ENCODE data around the gene FBXW12. TPM values are rescaled to one million over a fixed set of nuclear protein-coding genes. Genes with fewer than 3 reads are reported as not detected.

FBXW12 gene
- total RNA-seq, 6 donors from 2014 or later: not detected

- Histone ChIP-seq H3K27ac (no peak overlapping the region), H3K36me3 (no peaks in the 10 kb centered on the region), H3K27me3 (no peaks in the 10 kb centered on the region), H3K9me3 (no peaks in the 10 kb centered on the region), H3K4me3 (no peak overlapping the region), H3K4me1 (peaks cover 0 to 2% (median 0%) of the 10 kb centered on the region in 4 donors)
- no peak for TF ChIP-seq POLR2A (IDR thresholded peaks at IDR 0.05)
- TF ChIP-seq POLR2AphosphoS5 (IDR thresholded peaks at IDR 0.05): no peak
- DNase-seq (peak in 1 of 2 donors; percentile 26), ATAC-seq (ENCODE audit: low FRiP score in 2 of 2) (no peak)
- 32 to 34% methylated on average over 4 of the region's 4 CpGs for WGBS, 2 donors
Observed at GRCh38 chr3:48338635-48339034, 33.4 kb upstream of the FBXW12 start.

- H3K27me3 ChIP-seq: no peaks in the 10 kb centered on the region
- no peak overlapping the region for H3K4me3 ChIP-seq
- no peak overlapping the region for H3K27ac ChIP-seq
- WGBS, 2 donors: 94 to 95% methylated on average over 8 of the region's 8 CpGs
- DNase-seq: no peak
- TF ChIP-seq POLR2AphosphoS5 (IDR thresholded peaks at IDR 0.05): no peak
- TF ChIP-seq EP300 (IDR thresholded peaks at IDR 0.05): no peak
- TF ChIP-seq POLR2A (IDR thresholded peaks at IDR 0.05): no peak
- TF ChIP-seq CTCF (IDR thresholded peaks at IDR 0.05): no peak
- H3K4me1 ChIP-seq: no peaks in the 10 kb centered on the region
- H3K9me3 ChIP-seq: no peaks in the 10 kb centered on the region
- no peaks in the 10 kb centered on the region for H3K36me3 ChIP-seq
- no peak for ATAC-seq (ENCODE audit: low FRiP score in 2 of 2)
Observed at GRCh38 chr3:48343432-48343831, 28.6 kb upstream of the FBXW12 start.

- ATAC-seq (ENCODE audit: low FRiP score in 2 of 2): no peak
- TF ChIP-seq EP300 (IDR thresholded peaks at IDR 0.05) (no peak), CTCF (IDR thresholded peaks at IDR 0.05) (no peak), POLR2AphosphoS5 (IDR thresholded peaks at IDR 0.05) (no peak), POLR2A (IDR thresholded peaks at IDR 0.05) (no peak)
Observed at GRCh38 chr3:48344867-48345507, 27.0 kb upstream of the FBXW12 start.

GRCh38 chr3:48345946-48346572 is 26.0 kb upstream of the FBXW12 start:
- Histone ChIP-seq H3K27me3 (no peaks in the 10 kb centered on the region), H3K9me3 (no peaks in the 10 kb centered on the region), H3K4me3 (no peak overlapping the region), H3K27ac (no peak overlapping the region), H3K4me1 (no peaks in the 10 kb centered on the region), H3K36me3 (no peaks in the 10 kb centered on the region)
- no peak for ATAC-seq (ENCODE audit: low FRiP score in 2 of 2)
- DNase-seq: no peak
- TF ChIP-seq CTCF (IDR thresholded peaks at IDR 0.05) (no peak), EP300 (IDR thresholded peaks at IDR 0.05) (no peak), POLR2A (IDR thresholded peaks at IDR 0.05) (no peak), POLR2AphosphoS5 (IDR thresholded peaks at IDR 0.05) (no peak)
- WGBS, 2 donors: 88 to 89% methylated on average over 2 of the region's 2 CpGs

More at GRCh38 chr3:48344867-48345507, 27.0 kb upstream of the FBXW12 start:
- Histone ChIP-seq H3K27me3 (no peaks in the 10 kb centered on the region), H3K4me3 (no peak overlapping the region), H3K36me3 (no peaks in the 10 kb centered on the region), H3K4me1 (no peaks in the 10 kb centered on the region), H3K27ac (no peak overlapping the region), H3K9me3 (no peaks in the 10 kb centered on the region)
- 20 to 23% methylated on average over 1 of the region's 1 CpG for WGBS, 2 donors
- DNase-seq: no peak

- Histone ChIP-seq H3K36me3 (no peaks in the 10 kb centered on the region), H3K27ac (no peak overlapping the region), H3K4me3 (no peak overlapping the region), H3K9me3 (no peaks in the 10 kb centered on the region), H3K4me1 (no peaks in the 10 kb centered on the region), H3K27me3 (no peaks in the 10 kb centered on the region)
- TF ChIP-seq POLR2AphosphoS5 (IDR thresholded peaks at IDR 0.05): no peak
- DNase-seq (no peak), ATAC-seq (ENCODE audit: low FRiP score in 2 of 2) (no peak)
- WGBS, 2 donors: 72 to 73% methylated on average over 3 of the region's 3 CpGs
Observed at GRCh38 chr3:48347500-48347899, 24.5 kb upstream of the FBXW12 start.

- no peaks in the 10 kb centered on the region for H3K4me1 ChIP-seq
- H3K36me3 ChIP-seq: no peaks in the 10 kb centered on the region
- no peaks in the 10 kb centered on the region for H3K9me3 ChIP-seq
- TF ChIP-seq EP300 (IDR thresholded peaks at IDR 0.05) (no peak), CTCF (IDR thresholded peaks at IDR 0.05) (no peak), POLR2AphosphoS5 (IDR thresholded peaks at IDR 0.05) (no peak), POLR2A (IDR thresholded peaks at IDR 0.05) (no peak)
- no peaks in the 10 kb centered on the region for H3K27me3 ChIP-seq
- 81 to 83% methylated on average over 6 of the region's 6 CpGs for WGBS, 2 donors
- no peak for DNase-seq
- no peak for ATAC-seq (ENCODE audit: low FRiP score in 2 of 2)
- H3K27ac ChIP-seq: no peak overlapping the region
- no peak overlapping the region for H3K4me3 ChIP-seq
Observed at GRCh38 chr3:48352546-48352945, 19.5 kb upstream of the FBXW12 start.
